Sigmoid colon (tissue), 7 donors: ENCODE measurements around the gene PSD. TPM values are rescaled to one million over a fixed set of nuclear protein-coding genes. Genes with fewer than 3 reads are reported as not detected.

Experiments
- DNase-seq: peaks from one replicate; pipeline ENCODE4 v3.0.0-alpha.2; 2019
- H3K27ac ChIP-seq, 4 donors: fragments of 200-600 bp; sonication (generic); one replicate each; pipeline ENCODE4 v1.5.1; 2016 to 2019; ENCODE audit warnings: mild to moderate bottlenecking in 1 of 4
- H3K27me3 ChIP-seq, 3 donors: fragments of 200-600 bp; sonication (generic); one replicate each; pipeline ENCODE4 v1.5.1; 2019; ENCODE audit warnings: mild to moderate bottlenecking in 1 of 3
- H3K36me3 ChIP-seq, 4 donors: fragments of 200-600 bp; sonication (generic); one replicate each; pipeline ENCODE4 v1.5.1; 2016 to 2019
- H3K4me1 ChIP-seq, 4 donors: fragments of 200-600 bp; sonication (generic); one replicate each; pipeline ENCODE4 v1.5.1; 2017 to 2019
- H3K4me3 ChIP-seq, 4 donors: fragments of 200-600 bp; sonication (generic); one replicate each; pipeline ENCODE4 v1.5.1; 2017 to 2019; ENCODE audit warnings: mild to moderate bottlenecking in 2 of 4, moderate library complexity in 1 of 4
- H3K9me3 ChIP-seq, 4 donors: fragments of 200-600 bp in 3 of 4; sonication (generic) in 3 of 4; one replicate each; pipeline versions ENCODE4 v1.5.1 to v1.6.1; 2013 to 2019
- EP300 ChIP-seq, 4 donors: sonication (generic); formaldehyde crosslinking; IDR thresholded peaks; one replicate each; pipeline ENCODE4 v1.6.1; 2017; ENCODE audit warnings: antibody characterized with exemption in 4 of 4
- POLR2A ChIP-seq, 2 donors: fragments of 450-650 bp; IDR thresholded peaks; one replicate each; pipeline ENCODE4 v1.6.1; 2016; ENCODE audit warnings: antibody characterized with exemption in 2 of 2, mild to moderate bottlenecking in 2 of 2, moderate library complexity in 2 of 2
- POLR2AphosphoS5 ChIP-seq, 4 donors: sonication (generic); formaldehyde crosslinking; IDR thresholded peaks; one replicate each; pipeline ENCODE4 v1.6.1; 2017; ENCODE audit warnings: antibody characterized with exemption in 4 of 4
- WGBS, 2 donors: extraction: QIAGEN DNeasy Blood & Tissue Kit; methylation state at CpG; one replicate each; pipeline ENCODE4 v1.1.7; 2013; 5-methylcytosine and 5-hydroxymethylcytosine counted together
- intact Hi-C: fragments of 100-400 bp; cut with DNase I; formaldehyde crosslinking; loops from one replicate; pipeline ENCODE4 v1.15.1; 2023
- polyA plus RNA-seq, 3 donors: library from polyadenylated mRNA; stranded (reverse); fragments of 200-250 nt; gene quantifications; one replicate each; pipeline ENCODE4 v1.2.3, GENCODE V29; 2013
- total RNA-seq, 4 donors: library from RNA; depleted of rRNA; stranded (reverse); fragments of >200 nt; gene quantifications; one replicate each; pipeline ENCODE4 v1.1.0, GENCODE V29; 2016
- TF ChIP-seq, protein P1 (sequence below), 4 experiments: fragments of 450-650 bp in 3 of 4; fragments of 200-600 bp in 1 of 4; IDR thresholded peaks; one replicate each; pipeline ENCODE4 v1.5.1; 2016 to 2019; ENCODE audit warnings: antibody characterized with exemption in 4 of 4, mild to moderate bottlenecking in 3 of 4, moderate library complexity in 2 of 4
- donor health status: healthy with polysubstance abuse.
- donor health status: Bipolar disorder and iron deficiency.
- donor health status: healthy.

Gene PSD
- total and polyA plus RNA-seq, 7 donors = 0.69 to 449 (median 343) TPM

DNA sequence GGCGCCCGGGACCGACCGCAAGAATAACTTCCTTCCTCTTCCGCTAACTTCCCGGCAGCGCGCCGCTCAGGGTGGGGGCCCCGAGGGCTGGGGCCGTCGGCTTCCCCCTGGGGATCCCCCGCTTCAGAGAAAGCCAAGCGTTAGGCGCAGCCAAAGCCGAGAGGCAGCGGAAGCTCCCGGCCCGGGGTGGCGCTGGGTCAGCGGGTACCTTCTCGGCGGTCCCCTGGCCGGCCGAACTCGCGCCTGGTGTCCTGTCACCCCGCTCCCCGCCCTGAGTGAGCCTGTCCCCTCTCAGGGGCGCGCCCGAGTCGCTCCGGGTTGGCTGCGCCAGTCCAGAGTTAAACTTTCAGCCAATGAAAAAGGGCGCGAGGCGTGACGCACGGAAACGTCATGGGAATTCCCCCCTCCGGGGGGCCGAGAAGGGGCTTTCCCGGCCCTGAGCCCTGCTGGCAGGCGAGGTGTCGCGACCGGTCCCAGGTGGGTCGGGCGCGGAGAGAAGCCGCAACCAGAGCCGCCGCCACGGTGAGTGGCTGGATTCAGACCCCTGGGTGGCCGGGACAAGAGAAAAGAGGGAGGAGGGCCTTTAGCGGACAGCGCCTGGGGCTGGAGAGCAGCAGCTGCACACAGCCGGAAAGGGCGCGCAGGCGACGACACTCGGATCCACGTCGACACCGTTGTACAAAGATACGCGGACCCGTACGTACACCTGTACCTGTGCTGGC, 24.3 kb downstream of the PSD start:
- H3K27ac ChIP-seq = peak overlapping the region; percentile 97 to 99 (median 98)
- peaks cover 0 to 47% (median 45%) of the 10 kb centered on the region in 4 donors for H3K4me1 ChIP-seq
- H3K4me3 ChIP-seq = peak overlapping the region; percentile 61 to 76 (median 68)
- no peaks in the 10 kb centered on the region for H3K27me3 ChIP-seq
- DNase-seq = peak; percentile 98
- WGBS, 2 donors = 0% methylated on average over 71 of the region's 71 CpGs
- intact Hi-C loops = loop anchor here (1.0 to 10.0 kb wide), 6 partner anchors 28 to 273 kb away; partner anchors contain the start of genes ACTR1A, LDB1, SUFU and TRIM8
- peak in 2 of 4 donors; percentile 78 to 92 for TF ChIP-seq EP300 (IDR thresholded peaks at IDR 0.05)
- TF ChIP-seq POLR2A (IDR thresholded peaks at IDR 0.05) = peak; percentile 51 to 55
- TF ChIP-seq, protein P1, sequence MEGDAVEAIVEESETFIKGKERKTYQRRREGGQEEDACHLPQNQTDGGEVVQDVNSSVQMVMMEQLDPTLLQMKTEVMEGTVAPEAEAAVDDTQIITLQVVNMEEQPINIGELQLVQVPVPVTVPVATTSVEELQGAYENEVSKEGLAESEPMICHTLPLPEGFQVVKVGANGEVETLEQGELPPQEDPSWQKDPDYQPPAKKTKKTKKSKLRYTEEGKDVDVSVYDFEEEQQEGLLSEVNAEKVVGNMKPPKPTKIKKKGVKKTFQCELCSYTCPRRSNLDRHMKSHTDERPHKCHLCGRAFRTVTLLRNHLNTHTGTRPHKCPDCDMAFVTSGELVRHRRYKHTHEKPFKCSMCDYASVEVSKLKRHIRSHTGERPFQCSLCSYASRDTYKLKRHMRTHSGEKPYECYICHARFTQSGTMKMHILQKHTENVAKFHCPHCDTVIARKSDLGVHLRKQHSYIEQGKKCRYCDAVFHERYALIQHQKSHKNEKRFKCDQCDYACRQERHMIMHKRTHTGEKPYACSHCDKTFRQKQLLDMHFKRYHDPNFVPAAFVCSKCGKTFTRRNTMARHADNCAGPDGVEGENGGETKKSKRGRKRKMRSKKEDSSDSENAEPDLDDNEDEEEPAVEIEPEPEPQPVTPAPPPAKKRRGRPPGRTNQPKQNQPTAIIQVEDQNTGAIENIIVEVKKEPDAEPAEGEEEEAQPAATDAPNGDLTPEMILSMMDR (IDR thresholded peaks at IDR 0.05) = peak; percentile 18 to 99 (median 70)
- peak; percentile 75 to 84 (median 83) for TF ChIP-seq POLR2AphosphoS5 (IDR thresholded peaks at IDR 0.05)
- H3K9me3 ChIP-seq = no peaks in the 10 kb centered on the region
- peaks cover 0 to 16% (median 10%) of the 10 kb centered on the region in 4 donors for H3K36me3 ChIP-seq

DNA sequence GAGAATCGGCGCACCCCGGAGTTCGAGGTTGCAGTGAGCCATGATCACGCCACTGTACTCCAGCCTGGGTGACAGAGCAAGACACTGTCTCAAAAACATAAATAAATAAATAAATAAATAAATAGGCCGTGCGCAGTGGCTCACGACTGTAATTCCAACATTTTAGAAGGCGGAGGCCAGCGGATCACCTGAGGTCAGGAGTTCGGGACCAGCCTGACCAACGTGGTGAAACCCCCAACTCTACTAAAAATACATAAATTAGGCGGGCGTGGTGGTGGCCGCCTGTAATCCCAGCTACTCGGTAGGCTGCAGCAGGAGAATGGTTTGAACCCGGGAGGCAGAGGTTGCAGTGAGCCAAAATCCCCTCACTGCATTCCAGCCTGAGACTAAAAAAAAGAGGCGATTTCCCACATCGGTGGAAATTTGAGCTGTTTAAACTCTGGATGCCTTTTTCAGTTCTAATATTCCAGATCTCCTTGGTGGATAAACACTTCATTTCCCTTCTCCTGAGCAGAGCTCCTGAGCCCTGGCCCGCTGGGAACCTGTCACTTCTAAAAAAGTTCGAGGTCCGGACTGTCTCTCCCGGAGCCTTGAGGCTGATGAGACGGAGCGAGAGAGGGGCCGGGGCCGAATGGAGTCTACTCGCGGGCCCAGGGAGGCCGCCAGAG, 25.0 kb downstream of the PSD start:
- WGBS, 2 donors = 12 to 33% methylated on average over 30 of the region's 30 CpGs
- peaks cover 0 to 40% (median 38%) of the 10 kb centered on the region in 4 donors for H3K4me1 ChIP-seq
- intact Hi-C loops = loop anchor here (1.0 to 10.0 kb wide), 6 partner anchors 29 to 273 kb away; partner anchors contain the start of genes ACTR1A, LDB1, SUFU and TRIM8
- peak overlapping the region; percentile 97 to 99 (median 98) for H3K27ac ChIP-seq
- TF ChIP-seq, protein P1 (IDR thresholded peaks at IDR 0.05) = peak in 2 of 4 experiments; percentile 97 to 98
- TF ChIP-seq POLR2A (IDR thresholded peaks at IDR 0.05) (no peak), EP300 (IDR thresholded peaks at IDR 0.05) (no peak), POLR2AphosphoS5 (IDR thresholded peaks at IDR 0.05) (no peak)
- no peaks in the 10 kb centered on the region for H3K9me3 ChIP-seq
- no peaks in the 10 kb centered on the region for H3K27me3 ChIP-seq
- peak overlapping the region; percentile 61 to 76 (median 68) for H3K4me3 ChIP-seq
- no peak for DNase-seq
- peaks cover 0 to 14% (median 10%) of the 10 kb centered on the region in 4 donors for H3K36me3 ChIP-seq

DNA sequence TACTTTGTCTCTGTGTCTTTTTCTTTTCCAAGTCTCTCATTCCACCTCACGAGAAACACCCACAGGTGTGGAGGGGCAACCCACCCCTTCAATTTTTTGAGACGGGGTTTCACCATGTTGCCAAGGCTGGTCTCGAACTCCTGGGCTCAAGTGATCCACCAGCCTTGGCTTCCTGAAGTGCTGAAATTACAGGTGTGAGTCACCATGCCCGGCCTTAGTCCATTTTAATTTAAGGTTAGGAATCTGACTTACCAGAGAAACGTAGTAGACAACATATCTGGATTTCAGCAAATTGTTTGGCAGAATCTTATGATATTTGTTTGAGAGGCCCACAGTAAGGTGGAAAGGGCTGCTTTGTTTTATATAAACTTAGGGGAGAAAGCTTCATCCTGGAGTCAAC, 26.3 kb downstream of the PSD start:
- Histone ChIP-seq H3K36me3 (peaks cover 0 to 1% (median under 1%) of the 10 kb centered on the region in 4 donors), H3K4me1 (peaks cover 0 to 27% (median 26%) of the 10 kb centered on the region in 4 donors), H3K27ac (no peak overlapping the region), H3K27me3 (no peaks in the 10 kb centered on the region), H3K4me3 (no peak overlapping the region), H3K9me3 (no peaks in the 10 kb centered on the region)
- TF ChIP-seq EP300 (IDR thresholded peaks at IDR 0.05) (no peak), POLR2AphosphoS5 (IDR thresholded peaks at IDR 0.05) (no peak), POLR2A (IDR thresholded peaks at IDR 0.05) (no peak)
- TF ChIP-seq, protein P1 (IDR thresholded peaks at IDR 0.05) = no peak
- no peak for DNase-seq
- 79 to 91% methylated on average over 5 of the region's 5 CpGs for WGBS, 2 donors
- intact Hi-C loops = loop anchor here (5.0 to 10.0 kb wide), 3 partner anchors 110 to 252 kb away; partner anchors contain the start of genes ACTR1A, SUFU and TRIM8

DNA sequence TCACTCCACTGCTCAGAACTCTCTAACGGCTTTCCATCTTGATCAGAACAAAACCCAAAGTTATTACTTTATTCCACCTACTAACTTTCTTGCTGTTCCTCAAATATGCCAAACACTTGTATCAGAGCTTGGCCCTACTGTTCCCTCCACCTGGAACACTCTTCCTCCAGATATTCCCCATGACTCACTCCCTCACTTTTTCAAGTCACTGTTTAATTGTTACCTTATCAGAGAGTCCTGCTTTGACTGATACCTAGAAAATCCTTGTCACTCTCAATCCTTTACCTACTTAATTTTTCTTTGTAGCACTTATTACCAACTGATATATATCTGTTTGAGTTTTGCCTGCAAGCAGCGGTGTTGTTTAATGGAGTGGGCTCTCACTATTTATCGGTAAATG, 28.7 kb downstream of the PSD start:
- no peak for DNase-seq
- TF ChIP-seq EP300 (IDR thresholded peaks at IDR 0.05) = no peak
- TF ChIP-seq POLR2A (IDR thresholded peaks at IDR 0.05) = no peak
- TF ChIP-seq, protein P1 (IDR thresholded peaks at IDR 0.05) = no peak
- TF ChIP-seq POLR2AphosphoS5 (IDR thresholded peaks at IDR 0.05) = no peak
- Histone ChIP-seq H3K4me1 (peaks cover 0 to 16% (median 11%) of the 10 kb centered on the region in 4 donors), H3K27ac (no peak overlapping the region), H3K9me3 (no peaks in the 10 kb centered on the region), H3K4me3 (no peak overlapping the region), H3K36me3 (no peaks in the 10 kb centered on the region), H3K27me3 (no peaks in the 10 kb centered on the region)
- intact Hi-C loops = loop anchor here (5.0 to 10.0 kb wide), 3 partner anchors 112 to 255 kb away; partner anchors contain the start of genes ACTR1A, SUFU and TRIM8
- 85 to 92% methylated on average over 3 of the region's 3 CpGs for WGBS, 2 donors
